ENCODE measurements around the gene NOS2.
A peak's percentile ranks its signal among the peaks of the same experiment; 100 is the strongest.

The NOS2 gene

DNA sequence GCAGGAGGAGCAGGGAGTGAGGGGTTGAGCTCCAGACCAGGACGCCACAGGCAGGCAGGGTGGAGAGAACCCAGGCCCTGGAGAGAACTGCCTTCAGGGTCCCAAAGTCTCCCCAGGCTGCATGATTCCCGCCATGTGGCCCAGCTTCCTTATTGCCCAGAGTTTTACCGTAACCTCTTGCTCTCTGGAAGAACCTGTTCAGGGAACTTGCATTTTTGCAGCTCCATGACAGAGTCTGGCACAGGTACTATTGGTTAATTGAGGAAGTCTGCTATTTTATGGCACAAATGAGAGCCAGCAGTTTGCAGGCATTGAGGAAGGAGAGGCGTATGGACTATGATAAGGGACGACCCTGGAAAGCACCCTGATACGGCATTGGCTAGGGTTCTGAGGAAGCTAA, 11.6 kb upstream of the NOS2 start:
- TF ChIP-seq TAF1 (IDR thresholded peaks at IDR 0.05; ENCODE audit: borderline replicate concordance, low read depth, low read length): no peak
- no peak for TF ChIP-seq POLR2AphosphoS5 (IDR thresholded peaks at IDR 0.05; ENCODE audit: low read depth, low read length)
- no peak for TF ChIP-seq POLR2A (IDR thresholded peaks at IDR 0.05; ENCODE audit: low read depth, low read length)
- FAIRE-seq (no peak), DNase-seq (ENCODE audit: insufficient read length) (no peak)

DNA sequence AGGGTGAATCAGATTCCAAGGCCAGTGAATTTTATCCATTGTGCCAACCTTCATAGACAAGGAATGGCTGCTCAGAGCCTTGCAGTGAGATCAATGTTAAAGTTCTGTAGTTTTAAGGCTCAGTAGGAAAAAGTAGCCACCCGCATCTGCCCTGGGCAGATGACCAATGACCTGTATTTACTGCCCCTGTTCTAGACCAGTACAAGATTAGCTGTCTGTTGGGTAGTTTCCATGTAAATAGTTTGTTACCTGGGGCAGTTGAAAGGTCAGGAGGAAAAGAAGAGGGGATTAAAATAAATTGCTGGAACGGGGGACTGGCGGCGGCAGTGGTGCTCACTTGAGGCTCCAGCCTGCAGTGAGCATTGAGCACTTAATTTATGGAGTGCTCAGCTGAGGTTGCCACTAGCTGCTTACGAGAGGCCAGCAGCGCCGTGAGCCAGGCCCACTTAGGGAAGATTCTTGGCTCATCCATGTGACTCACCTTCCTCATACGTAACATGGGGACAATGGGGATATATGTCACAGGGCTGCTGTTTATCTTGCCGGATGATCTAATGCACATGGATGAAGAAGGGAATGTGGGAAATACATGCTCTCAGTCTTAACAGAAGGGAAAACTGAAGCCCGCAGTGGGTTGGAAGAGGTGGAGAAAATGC, 10.7 kb upstream of the NOS2 start:
- DNase-seq (ENCODE audit: insufficient read length): no peak
- TF ChIP-seq POLR2AphosphoS5 (IDR thresholded peaks at IDR 0.05; ENCODE audit: low read depth, low read length) (no peak), POLR2A (IDR thresholded peaks at IDR 0.05; ENCODE audit: low read depth, low read length) (no peak)
- FAIRE-seq: no peak

DNA sequence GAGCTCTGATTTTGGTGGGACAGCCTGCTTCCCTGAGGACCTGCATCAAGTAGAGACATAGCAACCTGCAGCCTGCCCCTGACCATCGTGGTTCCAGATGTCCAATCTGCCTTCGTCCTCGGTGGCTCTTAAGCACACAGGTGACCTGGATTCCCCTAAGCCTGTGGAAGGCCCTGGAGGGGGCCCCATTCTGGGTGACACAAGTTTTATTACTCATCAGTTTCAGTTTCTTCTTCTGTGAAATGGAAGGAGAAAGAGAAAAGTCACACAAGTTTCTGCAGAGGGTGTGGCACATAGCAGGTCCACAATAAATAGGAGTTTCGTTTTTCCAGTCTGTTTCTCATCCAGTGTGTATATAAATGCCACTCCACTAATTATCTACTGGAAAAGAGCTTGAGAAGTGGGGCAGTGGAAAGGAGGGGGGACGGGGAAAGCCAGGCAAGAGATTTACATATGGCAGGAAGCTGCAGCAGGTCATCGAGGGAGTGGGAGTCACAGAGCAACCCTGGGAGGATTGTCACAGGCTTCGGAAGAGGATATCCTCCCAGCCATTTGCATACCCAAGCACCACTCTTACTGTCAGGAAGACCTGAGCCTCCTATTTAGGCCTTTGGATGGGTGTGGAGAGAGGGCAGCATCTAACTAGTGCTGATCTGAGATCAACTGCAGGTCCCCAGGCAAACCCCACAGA, 10.0 kb upstream of the NOS2 start:
- DNase-seq (ENCODE audit: insufficient read length): peak; percentile 35
- peak; percentile 92 for FAIRE-seq
- TF ChIP-seq TAF1 (IDR thresholded peaks at IDR 0.05; ENCODE audit: borderline replicate concordance, low read depth, low read length) (0 out of 2 replicates have a peak, but pooled peaks have one; percentile 11), POLR2A (IDR thresholded peaks at IDR 0.05; ENCODE audit: low read depth, low read length) (0 out of 2 replicates have a peak, but pooled peaks have one; percentile 43), POLR2AphosphoS5 (IDR thresholded peaks at IDR 0.05; ENCODE audit: low read depth, low read length) (peak; percentile 38; the same call in 1 of the 2 replicates)

DNA sequence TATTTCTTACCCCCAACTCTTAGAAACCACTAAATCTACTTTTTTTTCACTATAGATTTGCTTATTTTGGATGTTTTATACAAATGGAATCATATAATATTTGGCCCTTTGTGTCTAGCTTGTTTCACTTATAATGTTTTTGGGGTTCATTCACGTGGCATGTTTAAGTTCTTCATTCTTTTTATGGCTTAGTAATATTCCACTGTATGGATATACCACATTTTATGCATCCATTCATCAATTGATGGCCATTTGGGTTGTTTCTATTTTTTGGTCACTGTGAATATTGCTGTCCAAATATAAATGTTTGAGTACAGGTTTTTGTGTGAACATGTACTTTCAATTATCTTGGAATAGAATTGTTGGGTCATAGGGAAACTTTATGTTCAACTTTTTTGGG, 9.2 kb upstream of the NOS2 start:
- TF ChIP-seq POLR2A (IDR thresholded peaks at IDR 0.05; ENCODE audit: low read depth, low read length) (no peak), TAF1 (IDR thresholded peaks at IDR 0.05; ENCODE audit: borderline replicate concordance, low read depth, low read length) (no peak), POLR2AphosphoS5 (IDR thresholded peaks at IDR 0.05; ENCODE audit: low read depth, low read length) (no peak)
- FAIRE-seq: no peak
- DNase-seq (ENCODE audit: insufficient read length): no peak

DNA sequence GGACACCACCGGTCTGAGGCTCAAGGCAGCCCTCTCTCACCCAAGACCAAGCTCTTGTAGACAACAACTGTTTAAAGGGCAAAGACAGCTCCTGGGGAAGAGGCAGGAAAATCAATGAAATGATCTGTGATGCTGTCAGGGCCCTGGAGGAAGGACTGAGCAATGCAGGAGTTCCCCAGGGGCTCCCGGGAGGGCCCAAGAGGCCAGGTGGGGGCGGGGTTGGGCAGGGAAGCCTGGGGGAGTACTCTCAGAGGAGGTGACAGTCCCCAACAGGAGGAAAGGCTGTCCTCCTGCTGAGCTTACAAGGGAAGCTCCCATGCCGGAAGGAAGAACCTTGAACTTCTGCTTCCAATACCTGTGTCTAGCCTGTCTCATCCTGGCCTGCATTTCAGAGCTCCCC, 8.3 kb upstream of the NOS2 start:
- TF ChIP-seq TAF1 (IDR thresholded peaks at IDR 0.05; ENCODE audit: borderline replicate concordance, low read depth, low read length) (no peak), POLR2AphosphoS5 (IDR thresholded peaks at IDR 0.05; ENCODE audit: low read depth, low read length) (no peak), POLR2A (IDR thresholded peaks at IDR 0.05; ENCODE audit: low read depth, low read length) (no peak)
- no peak for DNase-seq (ENCODE audit: insufficient read length)
- FAIRE-seq: no peak

DNA sequence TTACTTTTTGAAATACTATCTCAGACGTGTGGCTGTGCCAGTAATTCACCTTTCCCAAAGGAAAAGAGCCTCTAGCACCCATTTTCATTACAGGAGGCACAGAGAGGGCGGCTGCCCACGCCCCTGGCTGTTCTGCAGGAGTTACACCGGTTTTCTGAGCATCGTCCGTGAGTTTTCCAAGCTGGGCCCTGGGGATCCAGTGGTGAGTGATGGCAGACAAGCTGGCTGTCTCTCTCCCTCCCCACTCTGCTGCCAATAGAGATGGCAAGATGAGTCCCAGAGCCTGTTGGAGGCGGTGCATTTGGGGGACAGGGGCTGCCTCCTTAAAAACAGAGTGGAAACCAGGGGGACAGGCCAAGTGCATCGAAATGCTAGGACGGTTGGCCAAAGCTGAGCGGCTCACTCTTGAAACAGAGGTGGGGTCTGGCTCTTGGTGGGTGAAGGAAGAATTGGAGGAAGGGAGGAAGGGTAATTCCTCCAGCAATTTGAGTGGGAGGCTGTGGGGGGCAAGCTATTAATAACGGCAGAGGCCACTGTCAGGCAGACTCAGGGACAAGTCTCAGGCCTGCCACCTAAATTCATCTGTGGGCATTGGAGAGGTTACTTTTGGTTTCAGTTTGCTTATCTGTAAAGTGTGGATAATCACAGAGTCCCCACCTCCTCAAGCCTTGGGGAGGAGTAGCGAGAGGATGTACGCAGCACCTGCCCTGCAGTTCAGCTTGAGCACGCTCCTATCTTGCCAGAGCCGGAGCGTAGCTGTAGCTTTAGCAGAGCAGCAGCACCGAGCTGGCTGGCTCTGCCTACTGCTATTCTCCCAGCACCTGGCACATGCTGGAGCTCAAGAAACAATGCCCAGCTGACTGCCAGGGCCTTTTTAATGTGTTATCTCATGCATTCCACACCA, 7.5 kb upstream of the NOS2 start:
- TF ChIP-seq POLR2AphosphoS5 (IDR thresholded peaks at IDR 0.05; ENCODE audit: low read depth, low read length): peak; percentile 90
- peak; percentile 82 for TF ChIP-seq POLR2A (IDR thresholded peaks at IDR 0.05; ENCODE audit: low read depth, low read length)
- TF ChIP-seq TAF1 (IDR thresholded peaks at IDR 0.05; ENCODE audit: borderline replicate concordance, low read depth, low read length): 0 out of 2 replicates have a peak, but pooled peaks have one; percentile 26
- peak; percentile 56 for DNase-seq (ENCODE audit: insufficient read length)
- FAIRE-seq: peak; percentile 98

DNA sequence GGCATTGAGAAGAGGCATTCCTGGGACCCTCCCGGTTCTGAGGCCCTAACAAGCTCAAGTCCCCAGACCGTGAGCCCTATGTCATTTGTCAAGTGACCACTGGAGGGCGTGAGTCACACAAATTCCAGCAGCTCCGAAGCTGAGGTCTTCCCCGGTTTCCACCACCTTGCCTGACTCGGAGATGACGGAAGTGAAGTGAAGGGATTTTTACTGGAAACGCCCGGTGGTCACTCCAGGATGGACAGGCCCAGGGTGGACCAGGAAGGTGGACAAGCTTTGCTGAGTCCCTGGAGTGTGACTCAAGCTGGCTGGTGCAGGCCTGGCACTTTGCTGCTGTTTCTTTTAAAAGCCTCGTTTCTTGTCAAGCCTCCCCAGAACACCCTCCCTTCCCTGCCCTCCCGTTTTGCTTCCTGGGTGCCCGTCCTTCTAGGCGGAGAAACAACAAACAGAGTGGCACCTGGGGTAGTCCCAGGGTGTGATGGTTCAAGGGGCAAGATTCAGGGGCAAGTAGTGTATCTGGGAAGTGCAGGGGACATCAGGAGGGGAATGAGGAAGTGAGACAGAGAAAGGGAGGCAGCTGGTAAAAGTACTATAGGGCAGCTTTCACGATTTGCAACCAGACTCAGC, 5.3 kb upstream of the NOS2 start:
- DNase-seq (ENCODE audit: insufficient read length) (peak; percentile 56), FAIRE-seq (peak; percentile 96)
- TF ChIP-seq POLR2AphosphoS5 (IDR thresholded peaks at IDR 0.05; ENCODE audit: low read depth, low read length) (0 out of 2 replicates have a peak, but pooled peaks have one; percentile 33), TAF1 (IDR thresholded peaks at IDR 0.05; ENCODE audit: borderline replicate concordance, low read depth, low read length) (no peak), POLR2A (IDR thresholded peaks at IDR 0.05; ENCODE audit: low read depth, low read length) (0 out of 2 replicates have a peak, but pooled peaks have one; percentile 30)

DNA sequence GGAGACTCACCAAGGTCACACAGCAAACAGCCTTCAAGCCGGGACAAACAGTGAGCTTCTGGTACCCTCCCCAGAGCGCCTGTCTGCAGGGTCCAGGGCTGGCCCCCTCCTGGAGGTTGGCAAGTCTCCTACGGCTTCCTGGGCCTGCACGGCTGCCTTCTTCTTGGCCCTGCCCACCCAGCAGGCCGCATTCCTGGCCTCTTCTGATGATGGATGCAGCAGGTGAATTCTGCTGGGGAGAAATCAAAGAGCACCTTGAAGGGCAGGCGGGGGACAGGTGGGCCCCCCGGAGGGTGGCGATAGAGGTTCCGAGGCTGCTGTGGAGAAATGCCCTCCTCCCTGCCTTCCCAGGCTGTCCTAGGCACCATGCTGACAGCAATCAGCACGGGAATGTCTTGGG, 3.8 kb upstream of the NOS2 start:
- no peak for FAIRE-seq
- DNase-seq (ENCODE audit: insufficient read length): no peak
- TF ChIP-seq POLR2AphosphoS5 (IDR thresholded peaks at IDR 0.05; ENCODE audit: low read depth, low read length) (no peak), POLR2A (IDR thresholded peaks at IDR 0.05; ENCODE audit: low read depth, low read length) (no peak), TAF1 (IDR thresholded peaks at IDR 0.05; ENCODE audit: borderline replicate concordance, low read depth, low read length) (no peak)

DNA sequence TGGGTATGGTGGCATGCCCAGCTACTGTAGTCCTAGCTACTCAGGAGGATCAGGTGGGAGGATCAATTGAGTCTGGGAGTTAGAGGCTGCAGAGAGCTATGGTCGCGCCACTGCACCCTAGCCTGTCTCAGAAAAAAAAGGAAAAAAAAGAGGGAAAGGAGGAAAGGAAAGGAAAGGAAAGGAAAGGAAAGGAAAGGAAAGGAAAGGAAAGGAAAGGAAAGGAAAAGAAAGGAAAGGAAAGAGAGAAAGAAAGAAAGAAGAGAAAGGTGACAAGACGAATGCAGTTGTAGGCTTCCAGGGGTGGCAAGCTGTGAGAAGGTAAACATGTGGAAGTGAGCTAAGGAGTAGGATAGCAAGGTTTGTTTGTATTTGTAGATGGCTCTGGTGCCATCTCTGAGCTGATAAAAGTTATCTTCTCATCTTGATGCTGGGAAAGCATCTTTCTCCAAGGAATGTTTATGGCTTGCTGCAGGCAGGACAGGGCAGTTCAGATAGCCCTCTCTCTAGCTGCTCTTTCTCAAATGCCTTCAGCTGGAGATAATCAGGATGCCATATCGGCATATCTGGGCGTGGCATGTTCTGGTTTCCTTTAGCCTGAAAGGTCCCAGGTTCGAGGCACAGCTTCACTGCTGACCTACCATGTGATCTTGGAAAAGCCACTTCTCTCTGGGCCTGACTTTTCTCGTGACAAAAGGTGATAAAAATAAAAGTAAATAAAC, 2.8 kb upstream of the NOS2 start:
- FAIRE-seq (no peak), DNase-seq (ENCODE audit: insufficient read length) (no peak)
- TF ChIP-seq POLR2A (IDR thresholded peaks at IDR 0.05; ENCODE audit: low read depth, low read length): no peak
- no peak for TF ChIP-seq POLR2AphosphoS5 (IDR thresholded peaks at IDR 0.05; ENCODE audit: low read depth, low read length)
- no peak for TF ChIP-seq TAF1 (IDR thresholded peaks at IDR 0.05; ENCODE audit: borderline replicate concordance, low read depth, low read length)

DNA sequence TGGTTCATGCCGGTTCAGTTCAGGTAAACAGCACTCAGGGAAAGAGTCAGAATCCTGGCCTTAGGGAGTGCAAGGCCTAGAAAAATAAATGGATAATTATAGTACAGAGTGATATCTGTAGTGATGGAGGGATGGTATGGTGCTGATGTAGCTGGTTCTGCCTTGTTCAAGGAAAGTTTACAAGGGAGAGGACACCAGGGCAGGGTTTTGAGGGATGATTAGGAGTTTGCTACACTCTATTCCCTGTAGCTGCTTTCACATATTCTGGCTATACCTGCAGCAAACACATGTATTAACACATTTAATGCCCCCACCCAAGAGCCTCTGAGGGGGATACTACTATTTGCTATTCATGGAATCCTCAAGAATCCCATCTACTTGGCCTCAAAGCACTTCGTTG, 1.7 kb upstream of the NOS2 start:
- no peak for DNase-seq (ENCODE audit: insufficient read length)
- TF ChIP-seq POLR2AphosphoS5 (IDR thresholded peaks at IDR 0.05; ENCODE audit: low read depth, low read length) (no peak), POLR2A (IDR thresholded peaks at IDR 0.05; ENCODE audit: low read depth, low read length) (no peak), TAF1 (IDR thresholded peaks at IDR 0.05; ENCODE audit: borderline replicate concordance, low read depth, low read length) (no peak)
- FAIRE-seq: no peak

All from GM12892 (cell line).